Fibroblast of pulmonary artery (primary cell): ENCODE measurements around the gene CDR2.
A peak's percentile ranks its signal among the peaks of the same experiment; 100 is the strongest.

Experiments
- DNase-seq: peaks from one replicate; pipeline ENCODE4 v3.0.0-alpha.2; 2010; ENCODE audit warnings: low read depth
- H3K4me3 ChIP-seq: replicated peaks from 2 replicates; pipeline ENCODE4 v1.5.1; 2011; ENCODE audit warnings: low read depth, mild to moderate bottlenecking, control low read depth, low read length, moderate library complexity
- TF ChIP-seq, protein P1 (sequence below): IDR thresholded peaks from 2 replicates; pipeline ENCODE4 v1.5.1; 2011; ENCODE audit warnings: mild to moderate bottlenecking, control low read depth, low read length, inconsistent platforms; ENCODE audit errors: missing control alignments

The CDR2 gene

DNA sequence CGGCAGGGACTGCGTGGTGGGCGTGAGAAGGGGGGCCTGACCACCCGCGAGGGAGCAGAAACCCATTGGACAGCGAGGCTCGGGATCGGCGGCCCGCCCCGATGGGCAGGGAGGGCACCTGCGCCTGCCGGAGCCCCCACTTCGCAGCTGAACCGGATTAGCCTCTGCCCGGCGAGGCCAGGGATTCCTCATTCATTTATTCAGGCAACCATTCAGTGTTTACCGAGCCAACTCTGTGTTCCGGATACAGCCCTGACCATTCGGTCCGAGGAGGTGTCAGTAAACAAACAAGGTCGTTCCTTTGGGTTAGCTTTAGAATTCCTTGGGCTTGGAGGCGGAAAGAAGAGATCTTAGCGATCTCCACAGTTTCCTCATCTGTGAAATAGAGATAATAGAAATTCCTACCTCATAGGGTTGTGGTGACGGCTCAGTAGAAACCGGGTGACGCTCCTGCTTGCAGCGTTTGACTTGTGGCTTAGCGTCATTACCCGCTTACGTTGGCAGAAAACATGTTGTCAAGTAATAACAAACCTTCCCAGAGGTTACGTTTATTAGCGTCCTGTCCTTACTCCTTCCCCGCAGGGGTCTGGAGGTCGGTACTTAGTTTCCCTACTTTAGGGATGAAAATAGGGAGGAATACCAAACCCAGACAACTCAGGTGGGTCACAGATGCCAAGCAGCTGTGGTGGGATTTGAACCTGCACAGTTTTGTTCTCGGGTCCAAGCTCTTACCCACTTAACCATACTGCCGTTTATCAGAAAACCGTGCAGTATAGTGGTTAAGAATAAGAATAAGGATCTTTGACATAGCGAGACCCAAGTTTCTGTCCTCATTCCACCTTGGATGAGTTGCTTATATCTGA is 76.3 kb downstream of the CDR2 start:
- DNase-seq: peak; percentile 96
- TF ChIP-seq, protein P1, sequence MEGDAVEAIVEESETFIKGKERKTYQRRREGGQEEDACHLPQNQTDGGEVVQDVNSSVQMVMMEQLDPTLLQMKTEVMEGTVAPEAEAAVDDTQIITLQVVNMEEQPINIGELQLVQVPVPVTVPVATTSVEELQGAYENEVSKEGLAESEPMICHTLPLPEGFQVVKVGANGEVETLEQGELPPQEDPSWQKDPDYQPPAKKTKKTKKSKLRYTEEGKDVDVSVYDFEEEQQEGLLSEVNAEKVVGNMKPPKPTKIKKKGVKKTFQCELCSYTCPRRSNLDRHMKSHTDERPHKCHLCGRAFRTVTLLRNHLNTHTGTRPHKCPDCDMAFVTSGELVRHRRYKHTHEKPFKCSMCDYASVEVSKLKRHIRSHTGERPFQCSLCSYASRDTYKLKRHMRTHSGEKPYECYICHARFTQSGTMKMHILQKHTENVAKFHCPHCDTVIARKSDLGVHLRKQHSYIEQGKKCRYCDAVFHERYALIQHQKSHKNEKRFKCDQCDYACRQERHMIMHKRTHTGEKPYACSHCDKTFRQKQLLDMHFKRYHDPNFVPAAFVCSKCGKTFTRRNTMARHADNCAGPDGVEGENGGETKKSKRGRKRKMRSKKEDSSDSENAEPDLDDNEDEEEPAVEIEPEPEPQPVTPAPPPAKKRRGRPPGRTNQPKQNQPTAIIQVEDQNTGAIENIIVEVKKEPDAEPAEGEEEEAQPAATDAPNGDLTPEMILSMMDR: no peak
- peak overlapping the region; percentile 90 for H3K4me3 ChIP-seq

DNA sequence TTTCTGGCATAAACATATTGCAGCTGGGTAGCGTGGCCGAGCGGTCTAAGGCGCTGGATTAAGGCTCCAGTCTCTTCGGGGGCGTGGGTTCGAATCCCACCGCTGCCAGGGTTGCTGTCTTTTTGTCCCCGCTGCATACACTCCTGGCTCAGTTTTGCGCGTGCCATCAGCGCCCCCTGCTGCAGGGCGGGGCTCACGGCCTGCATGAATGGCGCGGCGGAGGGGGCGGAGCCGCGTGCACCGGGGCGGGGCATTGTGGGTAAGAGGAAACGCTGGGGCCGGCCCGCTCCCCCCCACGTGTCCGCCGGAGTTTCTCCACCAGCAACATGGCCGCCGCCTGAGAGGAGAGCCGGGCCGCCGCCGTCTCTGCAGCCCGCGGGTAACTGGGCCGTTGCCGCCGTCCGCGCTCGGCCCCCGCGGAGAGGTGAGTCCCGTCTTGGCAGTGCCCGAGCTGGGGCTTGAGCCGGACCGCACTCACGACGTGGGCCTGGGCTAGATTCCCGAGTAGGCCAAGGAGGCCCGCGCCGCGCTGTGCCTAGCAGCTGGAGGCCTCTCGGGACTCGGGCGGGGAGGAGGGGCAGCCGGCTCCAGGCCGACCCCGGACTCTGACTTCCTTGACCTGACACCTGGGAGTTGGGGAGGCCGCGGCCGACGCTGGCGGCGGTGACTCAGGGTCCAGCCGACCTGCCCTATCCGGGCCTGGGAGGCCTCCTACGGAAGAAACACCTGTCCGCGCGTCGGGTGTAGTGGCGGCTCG is 77.1 kb downstream of the CDR2 start, which contains the start of gene POLR3E:
Gene POLR3E (plus strand): TSS at position 296 of the 757 bp plus-strand sequence. CDS start 5,560 bp downstream, outside the sequence.
- peak; percentile 98 for DNase-seq
- TF ChIP-seq, protein P1: peak; percentile 62
- H3K4me3 ChIP-seq: peak within 1 kb of the TSS; percentile 90

DNA sequence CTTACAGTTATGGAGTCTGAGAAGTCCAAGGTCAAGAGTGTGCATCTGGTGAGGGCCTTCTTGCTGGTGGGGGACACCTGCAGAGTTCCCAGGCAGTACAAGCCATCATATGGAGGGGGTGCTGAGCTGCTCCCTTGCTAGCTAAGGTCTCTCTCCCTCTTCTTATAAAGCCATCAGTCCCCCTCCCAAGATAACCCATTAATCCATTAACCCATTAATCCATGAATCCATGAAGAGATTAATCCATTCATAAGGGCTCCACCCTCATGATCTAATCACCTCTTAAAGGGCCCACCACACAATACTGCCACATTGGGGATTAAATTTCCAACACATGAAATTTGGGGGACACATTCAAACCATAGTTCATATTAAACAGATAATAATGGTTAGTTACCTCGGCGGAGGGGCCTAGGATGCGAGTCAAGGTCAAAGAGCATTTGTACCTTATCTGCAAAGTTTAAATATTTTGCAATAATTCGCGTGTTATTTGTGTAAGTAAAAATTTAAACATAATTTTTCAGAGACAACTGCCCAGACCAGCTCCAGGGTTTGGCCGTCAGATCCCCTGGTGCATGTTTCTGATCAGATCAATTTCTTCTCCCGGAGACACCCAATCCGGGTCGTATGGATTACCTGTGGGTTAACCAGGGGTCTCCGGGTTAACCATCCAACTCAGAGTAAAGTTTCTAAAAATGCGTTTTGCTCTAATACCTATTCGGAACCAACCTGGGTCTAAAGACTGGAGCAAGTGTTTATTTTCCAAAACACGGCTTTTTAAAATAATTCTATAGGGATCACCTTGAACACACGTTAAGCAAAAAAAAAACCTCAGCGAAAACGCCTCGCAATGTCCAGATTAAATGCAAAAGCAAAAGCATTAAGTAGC is 78.0 kb downstream of the CDR2 start:
- DNase-seq: no peak
- peak overlapping the region; percentile 69 for H3K4me3 ChIP-seq
- TF ChIP-seq, protein P1: no peak
